NCI-H345 treated with DMSO at 0.1 percent for 48 hours (cell line): Measurements from ENCODE around the gene PLXNA2.

ENCODE experiments used
- DNase-seq: peaks from one replicate; lab custom pipeline; 2025; ENCODE audit not compliant: unreplicated experiment; lab: John Stamatoyannopoulos, UW

PLXNA2 gene

DNA sequence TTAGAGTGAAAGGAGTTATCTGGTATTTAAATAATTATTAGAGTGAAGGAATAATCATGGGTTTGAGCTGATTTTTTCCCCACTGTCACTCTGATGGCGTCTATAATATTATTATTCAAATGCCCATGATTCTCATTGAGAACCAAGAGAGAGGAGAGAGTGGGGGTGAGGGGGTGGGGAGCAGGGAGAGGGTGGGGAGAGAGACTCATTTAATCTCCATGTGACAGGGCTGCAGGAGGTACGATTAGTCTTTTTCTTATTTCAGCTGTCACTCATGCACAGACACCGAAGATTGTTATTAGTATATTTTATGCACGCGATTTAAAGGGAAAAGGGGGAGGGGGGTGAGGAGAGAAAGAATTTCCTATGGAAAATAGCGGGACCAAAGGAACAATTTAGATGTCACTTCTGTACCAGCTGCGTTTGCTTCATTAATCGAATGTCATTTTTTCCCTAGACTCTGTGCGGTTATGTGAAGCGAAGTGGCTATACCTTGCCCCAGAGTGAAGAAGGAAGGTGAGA, 19.9 kb downstream of the PLXNA2 start:
- no peak for DNase-seq

DNA sequence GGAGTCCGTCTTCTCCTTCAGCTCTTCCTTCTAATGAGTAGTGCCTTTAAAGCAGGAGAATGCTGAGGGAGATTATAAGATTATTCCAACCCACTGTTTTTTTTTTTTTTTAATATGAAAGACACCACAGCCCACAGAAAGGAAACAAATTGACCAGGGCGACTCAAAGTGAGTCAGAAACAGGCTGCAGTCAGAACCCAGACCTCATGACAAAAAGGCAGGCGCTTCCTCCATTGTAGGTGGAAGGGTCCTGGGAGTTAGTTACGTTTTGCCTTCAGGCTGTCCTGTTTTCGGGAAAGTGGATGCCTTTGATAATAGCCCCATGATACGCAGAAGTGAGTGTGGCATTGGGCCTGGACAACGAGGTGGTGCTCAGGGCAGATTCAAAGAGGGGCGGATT, 21.0 kb downstream of the PLXNA2 start:
- no peak for DNase-seq

DNA sequence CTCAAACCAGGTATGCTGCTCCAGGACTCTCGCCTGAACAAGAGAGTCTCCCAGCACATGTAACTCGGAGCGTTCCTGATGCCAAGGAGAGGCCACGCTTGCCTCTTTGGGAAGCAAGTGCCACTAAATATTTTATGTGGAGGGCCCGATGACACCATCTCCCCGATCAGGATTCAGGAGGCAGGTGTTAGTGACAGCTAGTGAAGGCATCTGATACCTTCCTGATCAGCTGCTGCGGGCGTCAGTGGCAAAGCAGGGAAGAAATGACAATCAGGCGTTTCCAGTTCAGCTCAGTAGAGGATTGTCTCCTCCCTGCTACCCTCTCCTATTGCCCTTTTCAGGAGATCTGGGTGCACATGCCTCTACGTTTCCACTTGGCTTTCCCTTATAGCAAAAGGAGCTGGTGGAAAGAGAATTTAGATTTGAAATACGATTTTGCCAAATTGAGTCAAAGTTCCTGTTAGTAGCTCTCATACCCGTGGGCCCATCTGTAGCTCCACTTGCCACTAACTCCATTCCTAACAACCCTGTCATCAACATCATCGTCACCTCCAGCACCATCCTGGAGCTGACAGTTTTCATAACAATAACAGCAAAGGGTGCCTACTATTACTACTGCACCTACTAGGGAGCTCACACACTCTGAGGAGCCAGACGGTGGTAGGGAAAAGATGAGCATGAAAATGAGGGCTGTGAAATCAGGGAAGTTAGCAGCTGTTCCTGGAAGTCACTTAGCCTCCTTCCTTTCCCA, 21.6 kb downstream of the PLXNA2 start:
- no peak for DNase-seq

DNA sequence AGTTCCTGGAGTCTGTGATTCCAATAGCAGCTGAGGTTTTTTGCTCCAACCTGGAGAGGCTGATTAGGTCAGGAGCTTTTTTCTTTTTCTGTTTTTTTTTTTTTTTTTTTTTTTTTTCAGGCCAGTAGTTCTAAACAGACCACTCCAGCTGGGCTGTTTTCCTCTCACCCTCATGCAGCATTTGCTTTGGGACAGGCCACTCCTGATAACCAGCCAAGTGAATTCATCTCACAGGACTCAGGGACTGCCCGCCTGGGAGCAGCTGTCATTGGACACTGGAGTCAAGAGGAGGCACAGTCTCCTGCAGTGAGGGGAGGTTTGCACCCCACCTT, 22.9 kb downstream of the PLXNA2 start:
- no peak for DNase-seq

DNA sequence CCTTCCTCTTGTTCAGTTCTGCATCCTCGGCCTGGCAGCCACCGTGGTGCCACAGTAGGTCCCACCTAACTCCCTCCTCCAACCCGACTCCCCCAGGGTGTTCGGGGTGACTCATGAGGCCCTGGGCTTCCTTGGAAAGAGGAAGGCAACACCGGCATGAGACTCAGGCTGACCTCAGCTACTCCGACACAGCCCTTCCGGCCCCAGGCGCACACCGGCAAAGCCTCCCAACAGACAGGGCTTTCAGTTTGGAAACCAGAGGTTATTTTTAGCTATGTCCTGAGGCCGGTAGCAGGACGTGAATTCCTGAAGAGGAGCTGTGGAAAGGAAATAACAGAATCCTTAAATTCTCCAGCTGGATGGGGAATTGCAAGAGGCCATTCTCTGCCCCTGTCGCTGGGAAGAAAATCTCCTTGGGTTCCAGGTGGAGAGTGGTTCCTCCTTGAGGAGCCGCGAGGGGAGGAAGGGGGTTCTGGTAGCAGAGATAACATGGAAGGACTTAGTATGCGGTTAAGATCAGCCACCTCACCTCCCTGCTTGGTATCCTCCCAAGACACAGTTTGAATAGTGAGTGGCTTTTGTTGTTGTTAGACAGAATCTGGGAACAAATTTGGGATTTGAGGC, 24.4 kb downstream of the PLXNA2 start:
- no peak for DNase-seq

DNA sequence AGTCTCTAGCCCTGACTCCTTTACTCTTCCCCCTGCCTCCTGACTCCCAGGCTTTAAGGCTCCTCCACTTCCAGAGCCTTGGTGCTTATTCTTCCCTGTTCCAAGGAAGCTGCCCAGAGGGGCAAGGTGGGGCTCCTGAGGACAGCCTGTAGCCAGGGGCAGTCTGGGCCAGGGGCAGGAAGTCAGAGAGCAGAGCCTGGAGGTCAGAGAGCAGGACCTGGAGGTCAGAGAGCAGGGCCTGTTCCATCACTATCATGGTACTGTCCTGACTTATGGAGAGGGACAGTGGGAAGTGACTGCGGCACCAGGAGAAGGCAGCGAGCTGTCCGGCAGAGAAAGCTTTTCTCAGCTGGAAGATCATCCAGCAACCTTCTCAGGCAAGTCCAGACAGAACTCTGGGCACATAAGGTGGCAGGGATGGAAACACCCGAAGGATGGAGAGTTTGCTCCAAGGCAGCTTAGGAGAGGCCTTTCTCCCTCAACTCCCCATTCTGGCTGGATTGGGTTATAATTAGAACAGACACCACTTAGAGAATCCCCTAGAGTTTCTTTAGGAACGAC, 25.0 kb downstream of the PLXNA2 start:
- DNase-seq, result no peak

DNA sequence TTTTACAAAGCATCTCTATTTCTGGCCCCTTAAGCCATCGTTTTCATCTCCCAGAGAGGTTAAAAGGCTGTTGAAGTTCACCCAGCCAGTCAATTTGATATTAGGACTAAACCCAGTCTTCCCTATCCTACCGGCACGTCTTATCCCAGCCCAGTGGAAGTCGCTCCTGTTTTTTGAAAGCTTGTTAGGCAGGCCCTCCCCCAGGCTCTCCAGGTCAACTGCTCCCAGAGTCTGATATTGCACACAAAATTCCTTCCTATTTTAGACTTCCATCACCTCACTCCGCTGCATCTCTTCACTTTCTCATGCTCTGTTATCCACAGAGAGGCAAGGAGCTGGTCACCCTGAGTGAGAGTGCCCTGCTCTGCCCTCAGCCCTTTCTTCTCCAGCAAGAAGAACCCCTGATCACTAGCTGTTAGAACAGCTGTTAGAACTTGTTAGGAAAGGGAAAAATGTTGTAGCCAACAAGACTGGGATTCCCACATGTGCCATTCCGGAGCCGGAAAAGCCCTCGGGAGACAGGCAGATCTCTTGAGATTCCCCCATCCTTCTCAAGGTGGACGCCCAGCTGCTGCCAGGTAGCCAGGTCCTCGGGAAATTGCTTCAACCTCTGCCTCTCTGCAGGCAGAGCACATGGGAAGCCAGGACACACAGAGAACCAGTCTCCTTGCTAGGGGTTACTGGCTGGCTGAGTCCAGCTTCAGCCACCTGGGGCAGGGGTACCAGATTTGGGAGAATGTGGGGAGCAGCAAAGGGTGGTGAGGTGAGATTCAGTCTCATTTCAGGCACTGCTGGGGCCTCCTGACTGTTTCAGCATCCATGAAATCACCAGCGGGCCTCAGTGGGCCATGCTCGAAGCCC, 25.7 kb downstream of the PLXNA2 start:
- no peak for DNase-seq

DNA sequence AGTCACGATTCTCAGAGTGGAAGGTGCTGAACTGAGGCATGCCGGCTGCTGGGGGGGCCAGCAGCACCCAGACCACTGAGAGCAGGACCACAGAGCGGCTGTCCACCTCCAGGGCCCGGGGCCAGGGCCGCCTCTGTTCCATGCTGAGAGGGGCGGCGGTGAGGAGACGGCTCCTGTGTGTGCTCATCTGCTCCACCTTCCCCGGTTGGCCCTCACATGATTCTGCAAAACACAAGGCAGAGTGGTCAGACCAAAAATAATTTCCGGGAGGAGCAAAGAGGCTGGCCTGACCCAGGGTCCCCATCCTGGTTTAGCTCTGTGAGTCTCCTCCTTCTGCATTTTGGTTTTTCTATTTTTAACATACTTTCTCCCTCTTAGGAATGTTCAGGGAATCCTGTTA, 26.4 kb downstream of the PLXNA2 start:
- DNase-seq, result no peak

DNA sequence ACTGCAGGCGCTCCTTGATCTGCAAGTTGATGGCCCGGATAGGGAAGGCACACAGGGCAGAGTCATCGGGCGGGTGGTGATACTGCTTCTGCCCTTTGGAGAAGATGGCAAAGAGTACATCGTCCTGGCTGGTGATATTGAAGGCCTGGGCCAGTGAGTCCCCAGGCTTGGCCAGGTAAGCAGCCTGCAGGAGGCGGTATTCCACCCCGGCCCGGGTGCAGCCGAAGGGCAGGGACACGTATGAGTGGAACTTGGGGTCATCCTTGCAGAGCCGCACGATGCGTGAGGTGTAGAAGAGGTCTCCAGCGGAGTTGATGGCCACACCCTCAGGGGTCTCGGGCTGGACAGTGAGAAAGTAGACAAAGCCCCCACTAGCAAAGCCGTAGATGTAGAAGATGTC, 27.4 kb downstream of the PLXNA2 start:
- DNase-seq, result no peak

DNA sequence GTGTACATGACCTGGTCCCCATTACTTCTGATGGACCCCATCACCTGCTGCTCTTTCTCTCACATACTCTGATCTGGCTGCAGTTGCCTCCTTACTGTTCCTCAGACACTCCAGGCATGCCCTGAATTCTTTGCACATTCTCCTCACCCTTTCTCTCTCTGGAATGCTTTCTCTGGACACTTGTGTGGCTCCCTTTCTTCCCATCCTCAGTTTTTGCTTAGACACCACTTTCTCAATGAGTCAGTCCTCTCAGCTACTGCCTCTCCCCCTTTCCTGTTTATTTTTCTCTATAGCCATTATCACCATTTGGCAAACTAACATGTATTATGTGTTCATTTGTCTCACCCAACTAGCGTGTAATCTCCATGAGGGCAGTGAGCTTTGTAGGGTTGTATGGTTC, 28.1 kb downstream of the PLXNA2 start:
- no peak for DNase-seq

DNA sequence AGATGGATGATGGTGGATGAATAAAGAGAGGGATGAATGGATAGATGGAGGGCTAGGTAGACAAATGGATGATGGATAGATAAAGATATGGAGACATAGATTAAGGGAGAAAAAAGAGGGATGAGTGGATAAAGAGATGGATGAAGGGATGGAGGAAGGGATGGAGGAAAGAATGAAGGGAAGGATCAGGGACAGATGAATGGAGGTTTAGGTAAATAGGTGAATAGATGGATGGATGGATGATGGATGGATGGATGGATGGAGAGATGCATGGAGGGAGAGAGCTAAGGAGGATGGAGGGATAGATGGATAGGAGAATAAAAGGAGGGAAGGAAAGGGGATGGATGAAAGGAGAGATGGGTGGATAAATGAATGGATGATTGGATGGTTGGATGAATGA, 28.8 kb downstream of the PLXNA2 start:
- no peak for DNase-seq

DNA sequence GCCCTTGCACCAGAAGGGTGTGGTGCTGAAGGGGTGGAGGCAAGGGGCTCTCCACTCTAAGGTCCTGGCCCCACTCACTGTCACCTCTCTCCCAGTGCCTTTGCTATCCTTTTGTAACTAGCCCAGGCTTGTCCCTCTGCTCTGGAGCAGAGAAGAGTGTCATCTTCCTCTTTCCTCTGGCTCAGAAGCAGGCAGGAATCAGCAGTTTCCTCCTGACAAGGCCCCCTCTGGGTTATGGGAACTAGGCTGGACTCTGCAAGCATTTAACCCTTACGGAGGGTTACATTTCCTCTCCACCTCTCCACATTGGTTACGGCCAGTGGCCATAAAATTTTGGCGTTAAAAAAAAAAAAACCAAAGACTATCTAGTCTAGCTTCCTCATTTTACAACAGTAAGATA, 30.4 kb downstream of the PLXNA2 start:
- no peak for DNase-seq

DNA sequence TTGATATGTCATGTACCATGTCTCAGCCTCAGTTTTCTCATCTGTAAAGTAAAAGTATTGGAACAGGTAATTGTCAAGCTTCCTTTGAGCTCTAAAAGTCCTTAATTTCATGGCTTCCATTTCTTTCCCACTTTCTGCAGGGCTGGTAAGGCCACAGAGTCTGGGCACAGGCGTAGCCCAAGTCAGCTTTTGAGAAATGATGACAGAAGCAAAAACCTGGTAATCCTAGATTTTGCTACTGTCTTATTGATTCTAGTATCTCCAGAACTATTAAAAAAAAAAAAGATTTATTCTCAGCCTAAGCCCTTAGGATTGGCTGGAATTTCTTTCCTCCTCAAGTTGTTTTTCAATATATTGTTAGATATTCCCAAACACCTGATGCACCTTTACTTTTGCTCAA, 31.3 kb downstream of the PLXNA2 start:
- no peak for DNase-seq

DNA sequence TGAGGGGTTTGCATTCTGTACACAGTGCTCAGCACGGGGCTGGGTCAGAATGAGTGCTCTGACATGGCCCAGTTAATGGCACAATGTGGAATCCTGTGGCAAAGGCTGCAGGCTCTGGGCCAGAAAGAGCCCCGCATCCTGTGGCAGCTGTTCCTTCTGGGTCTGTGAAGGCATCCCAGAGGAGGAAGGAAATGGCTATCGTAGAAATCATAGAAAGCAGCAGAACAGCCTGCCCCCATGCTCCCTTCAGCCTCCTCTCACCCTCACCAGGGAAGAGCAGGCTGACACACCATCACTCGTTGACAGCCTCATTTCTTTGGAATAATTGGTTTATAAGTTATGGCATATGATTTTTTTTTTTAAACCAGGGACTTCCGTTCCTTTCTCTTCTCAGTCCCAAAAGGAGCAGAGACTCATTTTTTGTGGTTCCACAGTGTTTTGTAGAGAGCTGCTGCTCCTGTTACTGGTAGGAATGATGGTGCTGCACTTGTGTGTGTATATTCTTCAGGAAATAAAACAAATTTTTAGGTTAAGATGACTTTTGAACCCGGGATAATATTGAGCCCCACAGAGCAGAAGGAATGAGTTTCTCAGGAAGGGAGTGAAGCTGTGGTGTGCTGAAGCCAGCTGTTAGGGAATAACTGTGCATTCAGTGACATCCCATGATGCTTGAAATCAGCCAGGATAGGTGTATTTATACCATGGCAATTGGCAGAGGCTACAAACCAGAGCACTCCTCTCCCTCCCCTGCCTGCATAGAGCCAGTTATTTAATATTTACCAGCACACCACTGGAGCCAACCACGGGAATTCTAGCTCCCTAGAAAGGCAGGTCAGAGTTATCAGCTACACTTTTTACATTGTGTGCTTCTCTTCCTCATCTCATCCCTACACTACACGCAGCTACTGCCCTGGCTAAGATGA, 32.0 kb downstream of the PLXNA2 start:
- DNase-seq, result no peak

DNA sequence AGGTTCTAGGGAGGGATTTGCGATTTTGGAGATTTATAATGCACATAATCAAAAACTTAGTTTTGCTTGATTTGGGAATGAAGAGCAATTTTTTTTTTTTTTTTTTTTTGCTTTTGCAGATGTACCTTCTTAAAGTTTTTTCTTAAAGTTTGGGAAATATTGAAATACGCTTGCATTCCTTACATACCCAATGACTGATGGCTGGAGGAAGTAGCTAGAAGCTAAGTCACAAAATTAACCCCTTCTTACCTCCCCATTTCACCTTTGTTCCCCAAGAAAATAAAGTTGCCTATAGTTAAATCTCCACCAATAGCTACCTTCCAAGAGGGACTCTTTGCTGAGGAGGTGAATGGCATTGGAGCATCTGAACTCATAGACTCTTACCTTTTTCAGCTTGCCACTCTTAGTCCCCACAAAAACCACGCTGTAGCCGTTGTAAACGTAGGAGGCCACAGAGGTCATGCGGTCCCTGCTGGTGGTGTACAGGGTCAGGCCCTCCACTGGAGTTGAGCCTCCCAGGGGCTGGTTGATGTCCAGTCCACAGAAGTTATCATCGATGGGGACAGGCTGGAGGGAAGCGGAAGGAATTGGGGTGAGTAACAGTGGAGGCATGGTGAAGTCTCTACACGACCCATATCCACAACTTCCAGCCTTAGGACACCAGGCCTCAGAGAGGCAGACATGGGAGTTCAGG, 34.1 kb downstream of the PLXNA2 start:
- DNase-seq, result no peak

DNA sequence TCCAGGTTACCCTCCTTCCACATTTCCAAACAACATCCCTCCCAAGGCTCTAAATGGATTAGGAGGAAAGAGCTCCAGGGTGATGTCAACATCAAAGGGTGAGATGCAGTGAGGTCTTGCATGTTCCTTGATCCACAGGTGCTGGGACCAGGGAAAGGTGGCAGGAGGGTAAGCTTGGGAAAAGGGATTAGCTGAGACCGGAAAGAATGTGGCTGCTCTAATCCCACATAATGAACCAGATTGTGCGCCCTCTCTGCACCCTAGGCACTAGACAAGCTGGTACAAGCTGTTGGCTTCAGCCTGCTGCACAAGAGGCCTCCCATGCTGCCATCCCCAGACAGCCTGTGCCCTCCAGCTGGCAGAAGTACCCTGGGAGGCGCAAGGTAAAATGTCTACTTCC, 34.9 kb downstream of the PLXNA2 start:
- peak; percentile 70 for DNase-seq

DNA sequence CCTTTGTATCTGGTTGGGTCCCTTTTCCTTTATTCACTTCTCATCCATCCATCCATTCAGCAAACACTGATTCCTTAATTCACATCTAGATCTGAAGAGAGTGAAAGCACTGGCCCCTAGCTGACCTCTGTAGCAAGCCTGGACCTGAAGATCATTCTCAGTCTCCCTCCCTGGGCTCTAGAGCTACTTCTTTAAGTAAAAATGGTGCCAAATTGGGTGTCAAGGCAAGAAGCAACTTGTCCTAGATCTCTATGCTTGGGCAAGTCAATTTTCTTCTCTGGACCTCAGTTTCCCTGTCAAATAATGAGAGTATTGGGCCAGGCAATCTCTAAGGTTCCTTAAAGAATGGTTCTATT, 36.1 kb downstream of the PLXNA2 start:
- DNase-seq, result no peak

DNA sequence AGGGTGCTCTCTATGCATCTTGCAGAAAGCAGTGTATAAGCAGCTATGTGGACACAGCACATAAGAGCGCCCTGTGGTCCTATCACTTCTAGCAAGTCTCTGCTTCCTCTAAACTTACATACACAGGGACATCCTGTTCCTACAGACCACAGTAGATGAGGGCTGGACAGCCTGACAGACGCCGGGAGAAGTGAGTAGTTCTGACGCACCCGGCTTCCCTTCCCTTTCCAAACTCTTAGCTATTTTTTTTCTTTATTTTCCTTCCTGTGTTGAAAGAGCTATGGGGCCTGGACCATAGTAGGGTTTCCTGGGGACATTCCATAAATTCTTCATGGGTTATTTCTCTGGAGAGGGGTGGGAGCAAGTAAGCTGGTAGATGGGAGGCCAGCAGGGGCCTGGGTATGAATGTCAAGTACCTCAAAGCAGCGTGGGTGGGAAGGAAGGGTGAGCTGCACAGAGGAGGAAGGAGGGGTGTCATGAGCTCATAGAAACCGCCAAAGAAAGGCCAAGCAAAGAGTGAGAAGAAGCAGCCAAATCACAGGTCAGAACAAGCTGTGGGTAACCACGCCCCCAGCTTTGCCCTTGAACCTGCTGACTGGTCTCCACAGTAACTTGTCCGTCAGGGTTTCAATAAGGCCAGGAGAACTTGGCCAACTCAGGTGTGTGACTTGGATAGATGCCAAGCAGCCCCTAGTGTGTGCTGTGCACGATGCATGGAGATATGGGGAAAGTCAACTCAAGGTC, 36.6 kb downstream of the PLXNA2 start:
- peak; percentile 86 for DNase-seq

DNA sequence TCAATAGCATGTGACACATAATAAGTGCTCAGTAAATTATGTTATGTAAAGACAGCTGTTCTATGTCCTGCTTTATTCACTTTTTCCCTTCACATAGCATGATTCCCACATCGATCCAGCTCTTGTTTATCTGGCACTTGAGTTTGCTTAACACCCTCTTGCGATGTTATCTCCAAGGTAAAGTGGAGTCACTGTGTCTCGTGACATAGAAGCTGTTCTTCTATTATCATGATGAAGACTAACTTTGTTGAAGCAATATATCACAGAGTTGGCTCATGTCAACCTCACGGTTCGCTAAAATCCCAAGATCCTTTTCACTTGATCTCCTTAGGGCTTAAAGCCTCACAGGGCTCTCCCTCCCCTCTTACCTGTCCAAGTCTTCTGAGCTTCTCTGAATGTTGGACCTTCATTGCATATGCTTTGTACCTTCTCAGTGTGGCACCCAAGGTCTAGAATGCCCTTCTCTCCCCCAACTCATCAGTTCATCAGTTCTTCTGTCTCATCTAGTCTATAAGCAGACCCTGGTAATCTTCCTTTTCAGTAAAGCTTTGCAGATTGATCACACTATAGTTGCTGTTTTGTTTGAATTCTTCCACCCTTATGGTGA, 38.0 kb downstream of the PLXNA2 start:
- peak; percentile 75 for DNase-seq
